GM18498 (cell line): Measurements from ENCODE around the gene NGRN.
A peak's percentile ranks its signal among the peaks of the same experiment; 100 is the strongest.
"Not testable (repeated sequence)": the region's sequence is repeated elsewhere in the genome, so short reads cannot be mapped to it uniquely, and the experiment has no call there.

Source experiments
- ATAC-seq: cut with Tn5 transposase; IDR thresholded peaks from one replicate; pipeline ENCODE4 v1.9.1; 2021; ENCODE audit warnings: mild to moderate bottlenecking, moderate library complexity; ENCODE audit not compliant: unreplicated experiment

NGRN gene

DNA sequence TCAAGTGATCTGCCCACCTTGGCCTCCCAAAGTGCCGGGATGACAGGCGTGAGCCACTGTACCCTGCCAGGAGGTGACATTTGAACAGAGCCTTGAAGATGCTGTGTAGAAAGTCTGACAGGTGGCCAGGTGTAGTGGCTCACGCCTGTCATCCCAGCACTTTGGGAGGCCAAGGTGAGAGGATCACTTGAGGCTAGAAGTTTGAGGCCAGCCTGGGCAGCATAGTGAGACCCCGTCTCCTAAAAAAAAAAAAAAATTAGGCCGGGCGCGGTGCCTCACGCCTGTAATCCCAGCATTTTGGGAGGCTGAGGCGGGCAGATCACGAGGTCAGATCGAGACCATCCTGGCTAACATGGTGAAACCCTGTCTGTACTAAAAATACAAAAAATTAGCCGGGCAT lies 13.0 kb downstream of the NGRN start:
- not testable (repeated sequence) for ATAC-seq

DNA sequence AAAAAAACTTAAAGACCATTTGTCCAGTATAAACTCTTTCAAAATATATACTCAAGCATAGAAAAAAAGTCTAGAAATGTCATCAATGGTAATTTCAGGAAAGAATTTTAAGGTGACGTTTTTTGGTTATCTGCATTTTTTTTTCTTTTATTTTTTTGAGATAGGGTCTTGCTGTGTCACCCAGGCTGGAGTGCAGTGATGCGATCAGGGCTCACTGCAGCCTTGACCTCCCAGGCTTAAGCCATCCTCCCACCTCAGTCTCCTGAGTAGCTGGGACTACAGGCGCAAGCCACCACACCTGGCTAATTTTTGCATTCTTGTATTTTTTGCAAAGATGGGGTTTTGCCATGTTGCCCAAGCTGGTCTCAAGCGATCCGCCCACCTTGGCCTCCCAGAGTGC lies 15.3 kb downstream of the NGRN start:
- ATAC-seq: not testable (repeated sequence)

DNA sequence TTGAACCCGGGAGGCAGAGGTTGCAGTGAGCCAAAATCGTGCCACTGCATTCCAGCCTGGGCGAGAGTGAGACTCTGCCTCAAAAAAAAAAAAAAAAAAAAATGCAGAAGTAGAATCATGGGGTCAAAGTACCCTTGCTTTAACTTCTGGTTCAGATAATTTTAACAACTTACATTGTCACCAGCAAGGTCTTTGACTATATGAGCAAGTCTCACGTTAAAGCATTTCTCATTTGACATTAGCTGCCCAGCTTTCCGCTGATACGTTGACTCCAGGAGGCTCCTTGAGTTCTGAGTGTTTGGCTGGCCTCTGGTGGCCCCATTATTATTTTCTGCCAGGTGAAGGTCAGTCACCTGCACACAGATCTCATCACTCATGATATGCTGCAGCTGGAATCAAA lies 16.2 kb downstream of the NGRN start:
- not testable (repeated sequence) for ATAC-seq

DNA sequence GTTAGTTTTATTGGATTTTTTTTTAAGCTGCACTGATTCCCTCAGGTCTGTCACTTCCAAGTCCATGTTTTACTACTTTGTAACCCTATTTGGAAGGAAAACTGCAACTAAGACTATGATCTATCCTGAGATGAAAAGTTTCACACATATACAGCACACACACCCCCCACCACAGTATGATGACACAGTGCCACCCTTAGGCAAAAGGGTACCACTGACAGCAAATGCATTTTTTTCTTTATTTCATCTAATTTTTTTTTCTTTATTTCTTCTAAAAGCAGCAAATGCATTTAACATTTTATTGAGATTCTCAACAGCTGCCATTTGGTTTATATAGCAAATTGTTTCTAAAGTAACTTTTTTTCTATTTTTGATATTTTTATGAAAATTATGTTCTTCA lies 21.2 kb downstream of the NGRN start:
- no peak for ATAC-seq

DNA sequence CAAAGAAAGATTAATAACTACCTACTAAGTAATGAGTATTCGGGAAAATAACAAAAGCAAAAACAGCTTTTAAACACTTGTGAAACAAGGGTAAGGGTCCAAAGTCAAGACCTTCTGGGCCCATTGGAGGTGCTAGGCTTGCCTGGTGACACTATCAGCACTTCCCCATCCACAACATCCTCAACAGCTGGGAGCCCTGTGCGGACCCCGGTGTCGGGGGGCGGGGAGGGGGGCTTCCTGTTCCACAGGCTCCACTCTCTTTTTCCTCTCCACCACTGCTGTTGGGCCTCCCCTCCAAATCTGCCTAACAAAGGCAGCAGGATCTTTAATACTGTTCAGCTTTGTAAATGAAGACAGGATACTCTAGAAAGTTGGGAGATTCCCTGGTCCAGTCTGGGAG lies 21.6 kb downstream of the NGRN start:
- ATAC-seq: no peak

DNA sequence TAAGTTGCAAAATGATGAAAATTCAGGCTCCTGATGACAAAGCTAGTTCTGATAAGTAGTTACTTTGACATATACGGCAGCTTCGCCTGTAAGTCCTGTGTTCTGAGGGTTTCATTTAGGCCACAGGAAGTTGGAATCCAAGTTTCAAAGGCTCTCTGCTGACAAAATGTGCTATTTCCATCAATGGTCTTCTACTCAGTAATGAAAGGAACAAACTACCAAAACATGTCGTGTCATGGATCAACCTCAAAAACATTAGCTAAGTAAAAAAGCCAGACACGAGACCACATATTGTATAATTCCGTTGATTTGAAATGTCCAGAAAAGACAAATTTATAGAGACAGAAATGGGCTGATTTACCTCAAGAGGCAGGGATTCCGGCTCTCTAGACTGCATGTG lies 22.5 kb downstream of the NGRN start:
- no peak for ATAC-seq

DNA sequence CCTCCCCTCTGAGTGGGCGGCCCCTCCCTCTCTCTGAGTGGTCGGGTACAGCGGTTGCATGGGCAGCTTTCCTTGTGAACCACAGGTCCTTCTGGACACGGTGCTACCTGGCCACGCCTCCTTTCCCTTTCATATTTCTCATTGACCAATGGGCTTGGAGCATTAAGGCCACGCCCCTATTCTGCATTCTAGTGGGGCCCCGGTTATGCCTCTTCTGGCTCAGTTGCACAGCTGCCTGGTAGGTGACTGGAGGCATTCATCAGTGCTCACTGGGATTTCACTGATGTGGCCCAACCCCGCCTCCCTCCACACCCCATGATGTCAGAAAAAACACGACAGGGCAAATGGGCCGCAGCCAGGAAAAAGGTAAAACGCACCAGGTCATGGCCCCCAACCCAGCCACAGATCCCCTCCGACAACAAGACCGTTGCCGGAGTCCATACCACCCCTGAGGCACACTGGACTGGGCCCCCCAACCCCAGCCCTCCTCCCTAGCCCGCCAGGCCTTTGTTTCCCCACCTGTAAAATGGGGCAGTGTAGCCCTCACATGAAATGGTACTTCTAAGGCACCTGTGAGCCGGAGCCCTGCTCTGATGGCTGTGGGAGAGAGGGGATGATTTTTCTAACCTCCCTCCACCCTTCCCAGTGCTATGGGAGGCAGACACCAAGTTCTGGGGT lies 26.3 kb downstream of the NGRN start:
- no peak for ATAC-seq

DNA sequence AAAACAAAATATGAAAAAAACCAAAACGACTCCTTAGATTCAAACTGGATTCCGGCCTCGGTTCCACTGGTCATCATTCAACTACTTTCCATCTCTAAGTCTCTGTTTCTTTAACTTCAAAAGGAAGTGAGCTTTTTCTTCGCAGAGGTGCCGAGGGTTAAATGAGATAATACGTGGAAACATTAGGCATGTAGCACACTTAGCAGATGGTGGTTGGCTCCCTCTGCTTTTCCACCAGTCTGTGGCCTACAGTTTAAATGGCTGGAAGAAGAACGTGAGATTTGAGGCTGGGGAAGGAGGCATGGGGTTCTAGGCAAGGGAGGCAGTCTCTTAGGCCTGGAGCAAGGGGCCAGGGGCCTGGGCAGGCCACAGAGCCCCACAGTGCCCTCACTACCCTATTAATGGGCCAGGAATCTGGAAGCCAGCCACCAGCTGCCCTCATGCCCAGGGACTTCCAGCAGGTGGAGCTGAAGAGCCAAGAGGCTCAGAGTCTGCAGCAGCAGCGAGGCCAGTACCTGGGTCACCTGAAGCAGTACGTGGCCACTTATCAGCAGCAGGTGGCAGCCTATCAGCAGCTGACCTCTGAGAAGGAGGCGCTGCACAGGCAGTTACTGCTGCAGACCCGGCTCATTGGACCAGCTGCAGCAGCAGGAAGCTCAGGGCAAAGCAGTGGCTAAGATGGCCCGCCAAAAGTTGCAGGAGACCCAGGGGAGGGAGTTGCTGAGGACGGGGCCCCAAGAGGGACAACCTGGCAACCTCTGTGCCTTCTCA lies 27.8 kb downstream of the NGRN start:
- not testable (repeated sequence) for ATAC-seq

DNA sequence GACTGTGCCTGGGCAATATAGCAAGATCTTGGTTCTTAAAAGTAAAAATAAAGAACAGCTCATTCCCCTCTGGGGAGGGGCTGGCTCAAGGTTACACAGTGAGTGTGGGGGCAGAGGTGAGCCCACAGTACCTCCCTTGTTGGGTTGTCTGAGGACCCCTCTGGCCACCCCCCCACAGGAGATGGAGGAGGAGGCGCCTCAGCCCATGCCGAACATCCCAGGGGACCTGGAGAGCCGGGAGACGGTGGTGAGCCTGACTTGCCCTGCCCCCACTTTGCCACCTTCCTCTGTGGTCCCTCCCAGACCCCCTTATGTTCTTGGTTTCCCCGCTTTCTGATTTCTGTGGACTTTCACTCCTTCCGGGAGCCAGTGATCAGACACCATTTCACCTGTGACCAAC lies 28.7 kb downstream of the NGRN start:
- ATAC-seq: no peak

DNA sequence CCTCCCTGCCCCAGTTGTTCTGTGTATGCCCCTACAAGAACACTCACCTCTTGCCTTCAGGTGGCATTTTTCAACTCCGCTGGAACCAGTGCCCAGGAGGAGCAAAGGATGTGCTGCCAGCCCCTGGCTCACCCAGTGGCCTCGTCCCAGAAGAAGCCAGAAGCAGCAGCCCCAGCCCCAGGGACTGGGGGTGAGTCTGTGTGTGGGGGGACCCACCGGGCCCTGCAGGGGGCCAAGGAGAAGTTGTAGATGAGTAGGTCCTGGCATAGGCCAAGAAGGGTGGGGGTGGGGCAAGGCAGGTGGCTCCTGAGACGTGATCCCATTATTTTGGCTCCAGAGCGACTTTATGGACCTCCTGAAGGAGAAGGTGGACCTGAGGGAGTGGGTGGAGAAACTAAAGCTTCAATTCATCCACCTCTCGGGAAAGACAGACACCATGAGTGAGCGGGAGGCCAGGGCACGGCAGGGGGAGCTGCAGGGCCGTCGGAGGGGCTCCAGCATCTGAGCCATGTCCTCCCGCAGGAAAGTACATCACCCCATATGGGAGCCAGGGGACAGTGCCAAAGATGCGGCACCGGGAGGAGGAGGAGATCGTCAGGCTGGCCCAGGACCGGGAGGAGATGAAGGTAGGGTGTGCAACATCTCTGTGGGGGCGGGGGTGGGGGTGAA lies 29.3 kb downstream of the NGRN start:
- no peak for ATAC-seq

DNA sequence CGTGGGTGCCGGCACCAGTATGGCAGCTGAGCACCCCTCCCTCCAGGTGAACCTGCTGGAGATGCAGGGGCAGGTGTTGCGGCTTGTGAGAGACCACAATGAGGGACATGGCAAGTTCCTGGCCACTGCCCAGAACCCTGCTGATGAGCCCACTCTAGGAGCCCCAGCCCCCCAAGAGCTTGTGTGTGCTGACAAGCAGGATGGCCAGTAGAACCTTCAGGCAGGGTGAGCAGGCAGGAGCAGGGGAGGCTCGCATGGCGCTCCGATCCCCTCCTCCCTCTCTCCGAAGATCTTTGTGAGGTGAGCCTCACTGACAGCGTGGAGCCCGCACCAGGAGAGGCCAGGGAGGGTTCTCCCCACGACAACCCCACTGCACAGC lies 29.8 kb downstream of the NGRN start:
- ATAC-seq: no peak

DNA sequence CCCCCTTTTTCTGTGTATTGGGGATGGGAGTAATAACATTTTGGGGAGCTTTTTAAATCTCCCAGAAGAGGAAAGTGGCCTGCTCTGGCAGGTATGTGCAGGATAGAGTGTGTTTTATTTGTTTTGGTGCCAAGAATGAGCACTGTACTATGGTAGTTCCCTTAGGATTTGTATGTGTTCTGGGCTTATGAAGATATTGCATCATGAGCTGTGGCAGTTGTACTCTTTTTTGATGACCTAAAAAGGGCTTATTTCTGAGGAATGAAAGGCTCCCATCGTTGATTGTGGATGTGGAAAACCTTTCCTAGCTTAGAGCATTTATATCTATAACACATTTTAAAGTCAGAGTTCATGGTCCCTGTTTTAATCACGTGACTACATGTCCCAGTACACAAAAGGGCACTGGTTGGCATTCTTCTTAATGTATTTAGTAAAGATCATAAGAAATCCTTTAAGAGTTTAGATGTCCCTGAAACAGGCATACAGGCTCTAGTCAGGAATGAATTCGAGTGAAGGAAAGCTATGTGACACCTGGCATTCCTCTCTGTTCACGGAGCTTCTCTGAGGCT lies 30.9 kb downstream of the NGRN start:
- not testable (repeated sequence) for ATAC-seq

DNA sequence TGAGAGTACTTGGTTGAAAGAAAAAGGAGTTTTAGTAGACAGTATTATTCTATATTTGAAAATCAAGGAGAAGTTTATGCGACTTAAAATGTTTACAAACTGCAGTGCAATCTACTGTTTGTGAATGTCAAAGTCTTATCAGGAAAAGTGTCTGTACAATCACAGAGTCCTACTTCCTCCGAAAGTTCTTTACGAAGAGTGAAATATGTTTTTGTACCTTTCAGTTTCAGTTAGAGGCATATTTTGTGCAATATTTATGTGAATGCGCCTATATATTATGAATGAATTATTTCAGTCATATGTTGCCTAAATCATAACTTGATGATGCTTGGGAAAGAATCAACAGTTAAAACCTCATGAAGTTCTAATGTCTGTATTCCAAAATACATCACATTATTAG lies 31.5 kb downstream of the NGRN start:
- ATAC-seq: no peak

DNA sequence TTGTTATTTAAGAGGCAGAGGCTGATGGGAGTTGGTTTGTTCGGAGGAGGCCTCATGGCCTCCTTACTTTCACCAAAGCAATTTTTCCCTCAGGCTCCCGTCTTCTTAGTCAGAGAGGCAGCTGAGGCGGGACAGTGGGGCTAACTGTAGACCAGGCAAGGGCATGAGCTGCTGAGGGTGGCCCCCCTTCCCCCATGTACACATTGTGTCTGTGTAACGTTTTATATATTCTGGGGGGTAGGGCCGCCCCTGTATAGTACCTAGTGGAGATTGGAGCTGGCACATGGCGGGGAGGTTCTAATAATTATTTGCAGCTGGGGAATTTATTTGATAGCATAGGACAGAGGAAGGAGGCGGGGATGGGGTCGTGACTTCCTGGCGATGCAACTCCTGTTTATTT lies 35.1 kb downstream of the NGRN start:
- ATAC-seq: no peak

DNA sequence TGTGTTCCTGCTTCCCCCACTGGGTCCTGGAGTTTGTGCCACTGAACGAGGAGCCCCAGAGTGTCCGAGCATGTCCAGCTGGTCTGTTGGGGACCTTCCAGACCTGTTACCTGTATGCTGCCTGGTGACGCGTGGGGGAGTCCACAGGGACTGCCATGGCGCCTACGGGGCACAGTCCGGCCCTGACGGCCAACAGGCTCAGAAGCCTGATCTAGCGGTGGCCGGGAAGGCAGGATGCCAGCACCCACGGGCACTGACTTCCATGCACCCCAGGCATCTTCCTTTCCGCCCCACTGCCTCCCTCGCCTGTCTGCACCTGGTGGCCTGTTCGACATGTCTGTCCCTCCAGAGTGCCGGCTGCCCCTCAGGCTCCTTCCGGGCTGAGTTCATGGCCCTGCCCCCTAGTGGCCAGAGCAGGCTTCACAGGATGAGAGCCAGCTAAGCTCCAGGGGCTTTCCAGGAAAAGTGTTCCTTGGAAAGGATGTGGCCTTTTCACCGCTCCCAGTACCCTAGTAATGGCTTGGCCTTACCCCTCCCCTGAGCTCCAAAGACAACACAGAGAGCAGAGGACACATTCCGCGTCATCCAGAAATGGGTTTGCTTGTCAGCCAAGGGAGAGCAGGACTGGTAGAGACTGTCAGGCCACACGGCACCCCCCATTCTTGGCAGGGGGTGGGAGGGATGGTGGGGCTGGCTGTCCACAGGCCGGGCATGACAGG lies 35.7 kb downstream of the NGRN start:
- no peak for ATAC-seq

DNA sequence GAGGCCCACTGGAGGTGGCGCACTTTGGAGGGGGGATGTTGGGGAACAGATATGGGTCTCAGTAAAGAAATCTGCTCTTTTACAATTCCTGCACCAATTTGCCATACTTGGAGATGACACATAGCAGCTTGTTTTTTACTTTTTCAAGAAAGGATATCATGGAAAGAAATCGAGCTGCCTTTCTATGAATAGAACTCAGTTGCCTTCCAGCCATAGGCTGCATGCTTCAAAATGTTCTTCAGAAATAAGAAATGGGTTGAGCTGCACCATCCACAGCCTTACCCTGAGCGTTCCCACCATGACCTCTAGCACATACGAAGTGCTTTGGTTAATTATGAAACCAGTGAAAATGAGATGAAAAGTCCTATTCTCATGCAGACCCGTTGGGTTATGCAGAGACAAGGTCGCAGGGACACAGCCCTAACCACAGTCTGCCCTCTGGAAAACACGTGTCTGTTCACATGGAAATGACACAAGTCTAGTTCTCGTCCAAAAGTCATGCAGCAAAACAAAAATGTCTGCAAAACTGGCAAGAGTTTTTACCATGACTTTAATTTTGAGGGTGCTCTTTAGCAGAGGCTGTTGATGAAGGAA lies 36.3 kb downstream of the NGRN start:
- no peak for ATAC-seq

DNA sequence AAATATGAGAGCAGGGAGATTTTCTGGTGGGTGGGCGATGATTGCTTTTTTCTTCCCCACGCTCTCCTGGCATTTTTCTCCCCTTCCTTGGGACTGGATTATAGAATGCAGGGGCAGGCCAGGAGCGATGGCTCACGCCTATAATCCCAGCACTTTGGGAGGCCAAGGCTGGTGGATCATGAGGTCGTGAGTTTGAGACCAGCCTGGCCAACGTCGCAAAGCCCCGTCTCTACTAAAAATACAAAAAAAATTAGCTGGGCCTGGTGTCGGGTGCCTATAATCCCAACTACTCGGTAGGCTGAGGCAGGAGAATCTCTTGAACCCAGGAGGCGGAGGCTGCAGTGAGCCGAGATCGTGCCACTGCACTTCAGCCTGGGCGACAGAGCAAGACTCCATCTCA lies 39.9 kb downstream of the NGRN start:
- not testable (repeated sequence) for ATAC-seq

DNA sequence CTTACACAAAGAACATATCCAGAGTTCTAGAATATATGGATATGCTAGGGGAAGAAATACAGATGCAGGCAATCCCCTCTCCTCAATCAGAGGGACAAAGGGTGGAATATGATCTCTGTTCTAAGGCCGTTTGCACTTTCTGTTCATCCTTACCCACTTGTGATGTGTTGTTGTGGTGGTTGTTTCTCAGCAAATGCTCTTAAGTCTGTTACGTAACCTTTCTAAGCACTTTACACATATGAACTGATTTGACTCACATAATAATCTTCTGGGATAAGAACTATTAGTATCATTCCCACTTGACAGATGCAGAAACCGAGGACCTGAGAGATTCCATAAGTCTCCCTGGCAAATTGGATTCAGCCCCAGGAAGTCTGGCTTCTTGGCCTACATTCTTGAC lies 40.5 kb downstream of the NGRN start:
- ATAC-seq: no peak

DNA sequence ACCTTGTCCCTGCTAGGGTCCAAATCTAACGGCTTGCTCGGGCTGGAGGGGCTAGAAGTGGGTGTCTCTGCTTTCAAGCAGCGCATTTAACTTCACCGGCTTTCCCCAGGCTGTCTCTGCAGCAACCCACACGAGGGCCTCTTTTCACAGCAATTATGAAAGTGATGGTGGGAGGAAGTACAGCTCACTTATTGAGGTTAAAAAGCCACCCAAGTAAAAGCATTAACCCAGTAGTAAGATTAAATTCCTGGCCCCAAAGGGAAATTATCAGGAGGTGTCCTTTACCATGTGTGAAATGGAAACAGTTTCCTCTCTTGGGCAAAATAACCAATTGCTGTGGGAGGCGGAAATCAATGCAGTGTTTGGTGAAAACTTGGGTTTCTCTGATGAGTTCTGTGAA lies 41.1 kb downstream of the NGRN start:
- peak; percentile 70 for ATAC-seq

DNA sequence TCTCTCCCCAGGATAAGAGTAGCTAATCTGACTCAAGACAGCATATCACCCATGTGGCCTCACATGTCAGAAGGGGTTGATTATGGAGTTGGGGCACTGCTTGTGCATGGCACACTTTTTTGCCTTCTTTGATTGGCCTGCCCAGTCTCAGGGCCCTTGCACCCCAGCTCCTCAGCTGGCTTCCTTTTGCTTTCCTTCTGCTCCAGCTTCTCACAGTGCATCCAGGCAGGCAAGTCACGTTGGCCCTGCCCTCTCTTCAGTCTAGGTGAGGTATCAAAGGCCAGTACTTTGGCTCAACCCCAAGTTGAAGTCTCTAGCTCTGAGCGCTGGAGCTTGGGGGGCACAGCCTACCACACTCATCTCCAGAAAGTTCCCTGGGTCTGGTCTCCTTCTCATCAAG lies 42.2 kb downstream of the NGRN start:
- no peak for ATAC-seq

DNA sequence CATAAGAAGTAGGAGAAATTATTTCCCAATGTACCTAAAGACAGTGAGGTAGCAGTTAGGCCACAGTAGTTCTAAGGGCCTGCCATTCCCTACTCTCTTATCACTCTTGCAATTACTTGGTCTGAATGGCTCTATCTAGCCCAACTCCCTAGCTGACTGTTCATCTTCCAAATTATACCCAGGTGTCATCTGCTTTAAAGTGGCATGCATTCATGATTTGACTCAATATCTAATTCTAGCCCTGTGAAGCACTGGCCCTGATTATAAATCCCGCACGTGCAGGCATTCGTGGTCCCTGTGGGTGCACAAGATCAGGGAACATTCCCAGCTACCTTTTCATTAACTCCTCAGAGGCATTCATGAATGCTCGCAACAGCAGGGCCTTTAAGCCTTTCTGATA lies 43.5 kb downstream of the NGRN start:
- no peak for ATAC-seq
